Stimulated activated CD4-positive, alpha-beta T cell treated with anti-CD3 and anti-CD28 coated beads, TNF-alpha, amount 100 ng/mL, for 24 hours (primary cell): Measurements from ENCODE around the gene RPS19BP1.

ENCODE experiments used
- DNase-seq, 3 experiments: peaks; one replicate each; pipeline ENCODE4 v3.0.0-alpha.2; 2020; ENCODE audit warnings: low read depth in 3 of 3

RPS19BP1 gene

DNA sequence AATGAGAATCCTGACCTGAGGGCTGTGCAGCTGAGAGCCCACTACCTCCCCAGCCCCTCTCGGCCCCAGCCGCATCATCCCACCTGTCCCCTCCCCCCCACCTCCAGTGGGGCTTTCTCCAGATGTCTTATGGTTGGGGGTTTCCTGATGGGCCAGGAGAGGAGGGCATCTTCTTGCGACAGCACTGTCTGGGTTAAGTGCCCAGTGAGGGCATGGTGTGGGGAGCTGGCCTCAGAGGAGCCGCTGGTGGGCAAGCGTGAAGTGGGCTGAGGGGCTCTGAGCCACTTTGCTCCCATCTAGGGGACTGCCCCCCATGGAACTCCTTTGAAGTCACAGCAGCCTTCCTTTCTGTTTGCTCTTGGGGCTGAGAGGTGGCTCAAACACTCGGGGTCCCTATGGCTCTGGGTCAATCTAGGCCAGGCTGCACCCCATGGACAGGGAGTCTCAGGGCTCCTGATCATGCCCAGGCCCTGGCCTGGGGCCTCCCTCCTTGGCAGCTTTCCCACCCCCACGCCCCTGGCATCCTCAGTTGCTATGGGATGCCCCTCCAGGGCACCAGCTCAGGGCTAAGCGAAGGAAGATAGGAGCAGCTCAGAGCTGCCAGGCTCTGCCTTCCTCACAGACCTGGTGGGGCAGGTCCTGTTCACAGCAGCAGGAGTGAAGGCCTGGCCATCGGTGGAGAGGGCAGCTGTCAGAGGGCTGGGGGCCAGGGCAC, 41.4 kb downstream of the RPS19BP1 start:
- DNase-seq: no peak

DNA sequence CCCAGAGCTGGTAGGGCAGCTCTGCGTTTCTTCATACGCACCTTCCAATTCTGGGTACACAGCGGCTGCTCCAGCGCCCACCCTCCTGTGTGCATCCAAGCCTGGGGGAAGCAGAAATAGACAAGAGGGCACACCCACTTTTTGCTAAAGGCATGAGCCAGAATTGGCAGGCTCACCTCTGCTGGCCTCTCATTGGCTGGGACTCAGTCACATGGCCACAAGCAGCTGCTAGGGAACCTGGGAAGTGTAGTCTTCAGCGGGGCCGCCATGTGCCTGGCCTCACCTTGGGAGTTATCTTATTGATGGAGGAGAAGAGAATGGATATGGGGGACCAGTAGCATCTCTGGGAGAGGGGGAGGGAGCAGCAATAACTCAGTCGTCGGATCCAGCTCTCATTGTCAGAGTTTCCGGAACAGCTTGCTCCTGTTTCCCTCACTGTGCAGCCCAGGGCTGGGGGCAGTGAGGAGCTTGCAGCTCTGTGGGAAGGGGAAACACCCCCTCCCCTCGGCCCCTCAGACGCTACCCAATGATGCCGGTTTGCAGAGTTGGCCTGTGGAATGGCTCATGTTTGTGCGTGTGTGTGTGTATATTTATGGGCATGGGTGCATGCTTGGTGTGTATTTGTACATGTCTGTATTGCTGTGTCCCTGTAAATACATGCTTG, 42.3 kb downstream of the RPS19BP1 start:
- peak; percentile 61 to 82 (median 71) for DNase-seq

DNA sequence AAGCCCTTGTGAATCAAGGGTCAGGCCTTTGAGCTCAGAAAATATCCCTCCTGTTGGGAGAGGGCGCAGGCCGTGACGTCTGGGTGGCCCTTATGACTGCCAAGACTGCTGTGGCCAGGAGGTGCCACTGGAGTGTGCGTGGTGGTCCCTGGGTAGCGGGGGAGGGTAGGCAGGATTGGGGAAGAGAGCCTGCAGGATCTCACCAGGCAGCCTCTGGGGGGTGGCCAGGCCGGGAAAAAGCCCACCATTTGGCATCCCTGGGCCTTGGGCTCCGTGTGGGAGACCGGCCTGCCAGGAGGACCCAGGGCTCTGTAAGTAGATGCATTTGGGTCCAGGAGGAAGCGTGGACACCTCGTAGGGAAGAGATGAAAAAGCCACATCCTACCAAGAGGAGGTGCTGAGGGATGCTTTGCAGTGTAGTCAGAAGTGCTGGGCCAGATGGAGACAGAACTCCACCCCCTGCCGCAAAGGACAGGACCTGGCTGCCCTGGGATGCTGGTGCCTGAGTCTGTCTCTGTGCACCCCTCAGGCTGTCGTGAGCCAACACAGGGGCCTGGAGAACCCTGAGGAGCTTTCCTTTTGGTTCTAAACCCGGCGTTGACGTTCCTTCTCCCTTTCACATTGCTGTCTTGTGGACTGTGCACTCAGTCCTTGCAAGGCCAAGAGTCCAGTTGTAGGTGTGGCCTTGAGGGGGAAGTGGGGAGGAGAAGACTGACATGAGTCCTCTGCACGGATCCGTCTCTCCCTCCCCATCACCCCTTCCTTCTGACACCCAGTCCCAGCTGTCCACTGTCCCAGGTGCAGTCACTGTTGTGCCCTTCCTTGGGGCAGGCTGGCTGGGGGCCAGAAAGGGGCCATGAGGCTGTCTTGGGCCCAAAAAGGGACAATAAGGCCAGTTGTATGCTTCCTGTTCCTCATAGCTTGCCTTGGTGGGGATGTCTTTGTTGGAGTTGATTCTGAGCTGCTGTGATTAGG, 43.2 kb downstream of the RPS19BP1 start:
- DNase-seq: no peak

DNA sequence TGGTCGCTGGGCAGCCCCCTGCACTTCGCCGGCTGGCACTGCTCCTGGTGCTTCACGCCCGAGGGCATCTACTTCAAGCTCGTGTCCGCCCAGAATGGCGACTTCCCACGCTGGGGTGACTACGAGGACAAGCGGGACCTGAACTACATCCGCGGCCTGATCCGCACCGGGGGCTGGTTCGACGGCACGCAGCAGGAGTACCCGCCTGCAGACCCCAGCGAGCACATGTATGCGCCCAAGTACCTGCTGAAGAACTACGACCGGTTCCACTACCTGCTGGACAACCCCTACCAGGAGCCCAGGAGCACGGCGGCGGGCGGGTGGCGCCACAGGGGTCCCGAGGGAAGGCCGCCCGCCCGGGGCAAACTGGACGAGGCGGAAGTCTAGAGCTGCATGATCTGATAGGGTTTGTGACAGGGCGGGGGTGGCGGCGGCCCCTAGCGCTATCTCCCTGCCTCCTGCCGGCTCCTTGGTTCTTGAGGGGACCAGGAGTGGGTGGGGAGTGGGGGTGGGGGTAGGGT, 43.9 kb downstream of the RPS19BP1 start:
- DNase-seq: no peak

DNA sequence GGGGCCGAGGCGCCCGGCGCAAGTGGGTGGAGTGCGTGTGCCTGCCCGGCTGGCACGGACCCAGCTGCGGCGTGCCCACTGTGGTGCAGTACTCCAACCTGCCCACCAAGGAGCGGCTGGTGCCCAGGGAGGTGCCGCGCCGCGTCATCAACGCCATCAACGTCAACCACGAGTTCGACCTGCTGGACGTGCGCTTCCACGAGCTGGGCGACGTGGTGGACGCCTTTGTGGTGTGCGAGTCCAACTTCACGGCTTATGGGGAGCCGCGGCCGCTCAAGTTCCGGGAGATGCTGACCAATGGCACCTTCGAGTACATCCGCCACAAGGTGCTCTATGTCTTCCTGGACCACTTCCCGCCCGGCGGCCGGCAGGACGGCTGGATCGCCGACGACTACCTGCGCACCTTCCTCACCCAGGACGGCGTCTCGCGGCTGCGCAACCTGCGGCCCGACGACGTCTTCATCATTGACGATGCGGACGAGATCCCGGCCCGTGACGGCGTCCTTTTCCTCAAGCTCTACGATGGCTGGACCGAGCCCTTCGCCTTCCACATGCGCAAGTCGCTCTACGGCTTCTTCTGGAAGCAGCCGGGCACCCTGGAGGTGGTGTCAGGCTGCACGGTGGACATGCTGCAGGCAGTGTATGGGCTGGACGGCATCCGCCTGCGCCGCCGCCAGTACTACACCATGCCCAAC, 44.6 kb downstream of the RPS19BP1 start:
- DNase-seq: no peak

DNA sequence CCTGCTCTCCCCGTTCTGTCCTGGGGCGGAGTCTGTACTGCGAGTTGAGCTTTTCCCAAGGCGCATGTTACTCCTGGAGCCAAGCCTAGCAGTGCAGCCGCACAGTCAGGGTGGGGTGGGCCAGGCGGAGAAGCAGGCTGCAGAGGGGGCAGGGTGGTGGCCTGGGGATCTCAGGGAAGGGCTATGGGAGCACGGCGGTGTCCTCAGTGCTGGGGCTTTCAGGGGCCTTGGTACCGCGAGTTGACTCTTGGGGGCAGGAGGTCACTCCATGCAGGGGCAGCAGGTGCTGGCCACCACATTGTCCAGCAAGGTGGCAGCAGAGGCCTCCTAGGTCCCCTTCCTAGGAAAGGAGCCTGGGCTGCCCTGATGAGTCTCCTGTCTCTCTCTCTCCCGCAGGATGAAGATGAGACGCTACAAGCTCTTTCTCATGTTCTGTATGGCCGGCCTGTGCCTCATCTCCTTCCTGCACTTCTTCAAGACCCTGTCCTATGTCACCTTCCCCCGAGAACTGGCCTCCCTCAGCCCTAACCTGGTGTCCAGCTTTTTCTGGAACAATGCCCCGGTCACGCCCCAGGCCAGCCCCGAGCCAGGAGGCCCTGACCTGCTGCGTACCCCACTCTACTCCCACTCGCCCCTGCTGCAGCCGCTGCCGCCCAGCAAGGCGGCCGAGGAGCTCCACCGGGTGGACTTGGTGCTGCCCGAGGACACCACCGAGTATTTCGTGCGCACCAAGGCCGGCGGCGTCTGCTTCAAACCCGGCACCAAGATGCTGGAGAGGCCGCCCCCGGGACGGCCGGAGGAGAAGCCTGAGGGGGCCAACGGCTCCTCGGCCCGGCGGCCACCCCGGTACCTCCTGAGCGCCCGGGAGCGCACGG, 45.4 kb downstream of the RPS19BP1 start:
- DNase-seq: no peak

DNA sequence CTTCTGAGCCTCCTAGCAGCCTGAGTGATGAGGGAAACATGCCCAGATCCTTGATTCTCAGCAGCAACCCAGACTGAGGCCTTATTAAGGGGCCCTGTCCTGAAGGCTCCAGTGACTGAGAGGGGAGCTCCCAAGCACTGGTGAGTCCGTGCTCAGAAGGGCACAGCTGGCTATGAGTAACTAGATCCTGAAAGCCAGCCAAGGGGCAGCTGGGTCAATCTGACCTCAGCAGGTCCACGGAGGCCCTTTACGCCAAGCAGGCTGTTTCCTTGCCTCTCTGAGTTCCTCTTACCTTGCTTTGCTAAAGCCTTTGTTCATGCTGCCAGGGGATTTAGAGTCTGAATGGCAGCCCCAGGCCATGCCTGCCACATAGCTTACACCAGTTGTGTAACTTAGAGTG, 49.8 kb downstream of the RPS19BP1 start:
- no peak for DNase-seq

DNA sequence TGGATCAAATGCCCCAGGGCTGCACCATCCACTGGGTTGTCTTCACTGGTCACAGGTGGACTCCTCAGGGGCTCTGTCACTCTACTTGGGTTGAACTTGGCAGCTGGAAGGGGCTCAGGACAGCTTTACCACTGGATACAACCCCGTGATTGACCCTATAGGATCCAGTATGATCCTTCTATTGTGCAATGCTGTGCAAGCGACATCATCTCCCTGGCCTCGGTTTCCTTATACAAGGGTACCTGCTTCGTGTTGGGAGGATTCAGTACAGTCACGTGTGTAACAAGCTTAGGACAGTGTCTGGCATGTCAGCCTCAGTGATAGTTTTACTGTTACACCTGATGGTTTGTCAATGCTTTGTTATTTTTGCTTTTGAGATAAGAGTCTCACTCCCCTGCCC, 51.0 kb downstream of the RPS19BP1 start:
- no peak for DNase-seq

DNA sequence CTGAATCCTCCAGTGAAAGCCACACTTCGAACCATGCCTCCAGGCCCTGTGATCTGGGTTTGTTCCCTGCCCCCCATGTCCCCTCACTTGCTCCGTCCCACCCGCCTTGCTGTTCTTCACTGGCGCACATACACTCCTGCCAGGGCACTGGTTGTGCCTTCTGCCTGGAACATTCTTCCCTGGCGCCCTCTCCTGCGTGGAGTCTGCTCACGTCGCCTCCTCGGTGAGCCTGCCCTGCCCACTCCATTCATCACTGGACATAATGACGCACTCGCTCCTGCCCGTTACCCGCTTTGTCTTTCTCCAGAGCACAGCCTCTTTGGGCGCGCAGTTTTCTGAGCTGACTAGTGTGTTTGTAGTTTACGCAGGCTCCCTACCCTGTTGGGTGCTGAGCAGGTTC, 51.5 kb downstream of the RPS19BP1 start:
- no peak for DNase-seq

DNA sequence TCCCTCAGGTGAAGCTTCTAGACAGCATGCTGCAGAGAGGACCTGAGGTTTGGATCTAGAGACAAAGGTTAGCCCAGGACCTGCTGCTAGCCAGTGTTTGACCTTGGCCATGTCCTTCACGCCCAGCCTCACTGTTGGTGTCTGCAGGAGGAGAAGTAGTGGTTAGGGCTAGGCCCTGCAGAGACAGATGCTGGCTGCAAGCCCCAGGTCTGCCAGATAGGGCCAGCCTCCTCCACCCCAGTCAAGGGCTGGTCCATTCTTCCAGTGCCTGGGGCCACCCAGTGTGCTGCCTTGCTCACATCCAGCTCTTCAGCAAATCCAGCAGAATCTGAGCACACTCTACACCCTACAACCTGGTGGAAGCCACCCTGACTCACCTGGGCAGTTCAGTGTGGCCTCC, 52.0 kb downstream of the RPS19BP1 start:
- DNase-seq: no peak

DNA sequence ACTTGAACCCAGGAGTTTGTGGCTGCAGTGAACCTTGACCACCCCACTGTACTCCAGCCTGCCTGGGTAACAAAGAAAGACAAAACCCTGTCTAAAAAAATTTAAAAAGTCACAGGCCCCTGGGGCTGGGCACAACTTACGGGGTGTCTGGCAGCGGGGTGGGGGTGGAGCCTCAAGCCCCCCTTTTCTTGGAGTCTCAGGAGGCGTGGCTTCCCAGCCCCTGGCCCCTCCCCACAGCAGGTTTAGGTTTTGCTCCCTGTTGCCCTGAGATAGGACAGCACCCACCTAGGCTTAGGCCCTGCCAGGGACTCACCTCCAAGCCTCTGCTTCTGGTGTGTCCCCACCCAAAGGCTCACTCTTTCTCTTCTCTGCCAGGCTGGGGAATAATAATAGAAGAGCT, 53.3 kb downstream of the RPS19BP1 start:
- DNase-seq: no peak
